NCI-H1436 treated with DMSO at 0.1 percent for 48 hours (cell line): Measurements from ENCODE around the gene FNBP1.
"Not testable (repeated sequence)": the region's sequence is repeated elsewhere in the genome, so short reads cannot be mapped to it uniquely, and the experiment has no call there.

Experiments used
- DNase-seq: peaks from one replicate; lab custom pipeline; 2025; lab: John Stamatoyannopoulos, UW

FNBP1 gene

GRCh38 chr9:129919277-129919676 is 123.7 kb downstream of the FNBP1 start:
- DNase-seq = no peak

DNA sequence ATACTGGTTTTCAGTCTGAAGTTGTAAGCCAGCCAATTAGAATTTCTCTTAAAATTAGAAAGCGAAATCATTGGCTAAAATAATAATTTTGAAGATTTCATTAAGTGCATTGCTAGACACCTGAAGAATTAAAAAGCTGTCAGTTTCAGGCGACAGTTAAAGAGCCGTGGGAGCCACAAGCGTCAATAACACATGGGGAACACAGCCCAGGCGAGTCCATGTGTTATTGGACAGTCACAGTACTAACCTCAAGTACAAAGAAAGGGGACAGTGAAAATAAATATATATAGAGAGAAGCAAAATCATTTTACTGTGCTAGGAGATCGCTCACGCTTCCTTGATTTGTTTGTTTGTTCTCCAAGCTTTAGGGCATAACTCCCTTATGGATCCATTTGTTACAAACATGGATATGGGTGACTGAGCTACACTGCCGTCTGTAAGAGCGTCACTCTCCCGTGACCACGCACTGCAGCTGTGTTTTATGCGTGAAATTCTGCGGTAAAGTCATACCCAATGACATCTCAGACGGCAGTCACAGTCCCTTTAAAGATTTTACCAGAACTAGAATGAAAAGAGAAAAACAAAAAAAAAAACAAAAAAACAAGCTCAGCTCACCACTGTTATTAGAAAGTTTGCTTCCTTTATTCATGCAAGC is 124.6 kb downstream of the FNBP1 start:
- no peak for DNase-seq

DNA sequence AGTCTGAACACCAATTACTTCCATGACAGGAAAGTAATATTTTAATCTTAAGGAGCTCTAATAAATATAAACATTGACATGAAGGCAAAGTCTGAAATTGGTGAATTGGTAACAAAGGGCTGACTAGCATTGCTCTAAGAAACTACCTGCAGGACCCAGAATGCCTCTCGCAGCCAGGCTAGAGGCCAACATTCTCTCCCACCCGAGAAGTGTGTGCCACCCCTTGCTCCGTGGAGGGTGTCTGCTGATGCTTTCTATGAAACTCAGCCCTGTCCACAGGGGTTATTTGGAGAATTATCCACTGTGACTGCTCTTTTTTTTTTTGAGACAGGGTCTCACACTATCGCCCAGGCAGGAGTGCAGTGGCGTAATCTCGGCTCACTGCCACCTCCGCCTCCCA is 126.3 kb downstream of the FNBP1 start:
- no peak for DNase-seq

GRCh38 chr9:129914051-129914450 is 128.9 kb downstream of the FNBP1 start:
- DNase-seq = no peak

DNA sequence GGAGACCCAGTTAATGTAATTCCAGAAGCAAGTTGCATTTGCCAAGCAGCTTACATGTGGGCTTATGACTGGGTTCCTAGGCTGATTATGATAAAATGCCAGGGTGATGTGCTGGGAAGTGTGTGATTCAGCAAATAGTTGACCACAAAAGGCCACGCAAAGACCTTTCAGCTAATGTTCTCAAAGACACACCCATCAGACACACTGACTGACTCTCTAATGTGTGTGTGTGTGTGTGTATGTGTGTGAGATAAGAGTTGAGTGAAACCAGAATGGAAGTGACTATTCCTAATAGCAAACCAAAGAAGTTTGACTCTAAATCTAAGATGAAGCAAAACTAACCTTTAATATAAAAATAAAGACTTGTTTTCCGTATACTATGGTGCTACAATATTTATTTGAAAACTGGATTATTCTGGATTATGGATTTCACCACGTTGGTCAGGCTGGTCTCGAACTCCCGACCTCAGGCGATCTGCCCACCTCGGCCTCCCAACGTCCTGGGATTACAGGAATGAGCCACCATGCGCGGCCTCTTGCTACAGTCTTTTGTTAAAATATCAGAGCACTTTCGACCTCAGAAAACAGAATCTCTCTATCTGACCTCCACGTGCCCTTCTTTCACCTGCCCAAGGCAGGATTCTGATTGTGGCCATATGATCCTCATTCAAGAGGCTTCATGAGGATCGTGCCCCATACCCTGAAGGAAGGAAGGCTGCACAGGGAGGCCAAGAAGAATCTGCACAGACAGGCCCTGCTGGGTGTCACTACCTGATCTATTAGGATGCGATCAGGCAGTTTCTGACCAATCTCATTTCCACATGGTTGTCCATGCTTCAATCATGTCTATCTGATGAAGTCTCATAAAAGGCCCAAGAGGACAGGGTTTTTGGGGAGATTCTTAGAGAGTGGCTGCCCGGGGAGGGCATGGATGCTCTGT is 132.1 kb downstream of the FNBP1 start:
- no peak for DNase-seq

GRCh38 chr9:129909851-129910250 is 133.1 kb downstream of the FNBP1 start:
- no peak for DNase-seq

- no peak for DNase-seq
Measured at GRCh38 chr9:129908906-129909305, 134.1 kb downstream of the FNBP1 start.

DNA sequence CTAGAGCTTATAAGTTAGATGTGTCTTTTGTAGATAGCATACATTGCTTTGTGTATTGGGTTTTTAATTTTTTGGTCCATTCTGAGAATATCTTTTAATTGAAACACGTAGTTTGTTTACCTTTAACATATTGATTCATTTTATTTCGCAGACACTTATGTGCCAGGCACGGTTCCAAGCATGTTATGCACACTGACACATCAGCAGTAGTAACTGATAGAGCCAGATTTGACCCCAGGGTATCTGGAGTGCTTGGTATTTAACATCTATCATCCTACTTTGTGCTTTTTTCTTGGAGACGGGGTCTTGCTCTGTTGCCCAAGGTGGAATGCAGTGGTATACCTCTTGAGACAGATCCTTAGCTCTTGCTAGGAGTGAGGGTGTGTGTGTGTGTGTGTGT is 135.8 kb downstream of the FNBP1 start:
- no peak for DNase-seq

- DNase-seq = no peak
Measured at GRCh38 chr9:129906298-129906697, 136.7 kb downstream of the FNBP1 start.

DNA sequence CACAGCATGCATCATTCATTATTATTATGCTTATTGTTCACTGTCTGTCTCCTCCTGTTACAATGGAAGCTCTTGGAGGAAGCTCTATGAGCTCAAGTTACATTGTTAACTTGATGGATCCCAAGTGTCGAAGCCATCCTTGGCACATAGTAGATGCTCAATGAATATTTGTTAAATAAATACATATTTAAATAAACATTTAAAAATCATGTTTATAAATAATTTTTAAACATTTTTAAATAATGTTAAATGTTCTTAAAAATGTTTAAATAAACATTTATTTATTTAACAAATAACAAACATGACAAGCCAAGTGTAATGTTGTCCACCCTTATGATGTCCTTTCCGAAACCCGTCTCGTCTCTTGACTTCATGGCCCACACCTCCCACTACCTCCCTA is 138.3 kb downstream of the FNBP1 start:
- DNase-seq = no peak

GRCh38 chr9:129902740-129903134 is 140.3 kb downstream of the FNBP1 start:
- no peak for DNase-seq

GRCh38 chr9:129901993-129902739 is 140.8 kb downstream of the FNBP1 start:
- no peak for DNase-seq

GRCh38 chr9:129900263-129901027 is 142.5 kb downstream of the FNBP1 start:
- DNase-seq = no peak

DNA sequence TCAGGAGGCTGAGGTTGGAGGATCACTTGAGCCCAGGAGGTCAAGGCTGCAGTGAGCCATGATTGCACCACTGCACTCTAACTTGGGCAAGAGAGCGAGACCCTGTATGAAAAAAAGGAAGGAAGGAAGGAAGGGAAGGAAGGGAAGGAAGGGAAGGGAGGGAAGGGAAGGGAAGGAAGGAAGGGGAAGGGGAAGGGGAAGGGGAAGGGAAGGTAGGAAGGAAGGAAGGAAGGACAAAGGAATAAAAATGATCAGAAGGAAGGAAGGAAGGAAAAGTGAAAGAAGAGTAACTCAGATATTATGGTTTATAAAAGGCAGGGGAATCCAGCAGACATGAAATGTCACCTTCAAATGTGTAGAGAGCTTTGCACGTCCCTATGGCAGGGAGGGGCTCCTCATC is 143.4 kb downstream of the FNBP1 start:
- no peak for DNase-seq

GRCh38 chr9:129898185-129898584 is 144.8 kb downstream of the FNBP1 start:
- no peak for DNase-seq

- no peak for DNase-seq
Measured at GRCh38 chr9:129897263-129897662, 145.7 kb downstream of the FNBP1 start.

DNA sequence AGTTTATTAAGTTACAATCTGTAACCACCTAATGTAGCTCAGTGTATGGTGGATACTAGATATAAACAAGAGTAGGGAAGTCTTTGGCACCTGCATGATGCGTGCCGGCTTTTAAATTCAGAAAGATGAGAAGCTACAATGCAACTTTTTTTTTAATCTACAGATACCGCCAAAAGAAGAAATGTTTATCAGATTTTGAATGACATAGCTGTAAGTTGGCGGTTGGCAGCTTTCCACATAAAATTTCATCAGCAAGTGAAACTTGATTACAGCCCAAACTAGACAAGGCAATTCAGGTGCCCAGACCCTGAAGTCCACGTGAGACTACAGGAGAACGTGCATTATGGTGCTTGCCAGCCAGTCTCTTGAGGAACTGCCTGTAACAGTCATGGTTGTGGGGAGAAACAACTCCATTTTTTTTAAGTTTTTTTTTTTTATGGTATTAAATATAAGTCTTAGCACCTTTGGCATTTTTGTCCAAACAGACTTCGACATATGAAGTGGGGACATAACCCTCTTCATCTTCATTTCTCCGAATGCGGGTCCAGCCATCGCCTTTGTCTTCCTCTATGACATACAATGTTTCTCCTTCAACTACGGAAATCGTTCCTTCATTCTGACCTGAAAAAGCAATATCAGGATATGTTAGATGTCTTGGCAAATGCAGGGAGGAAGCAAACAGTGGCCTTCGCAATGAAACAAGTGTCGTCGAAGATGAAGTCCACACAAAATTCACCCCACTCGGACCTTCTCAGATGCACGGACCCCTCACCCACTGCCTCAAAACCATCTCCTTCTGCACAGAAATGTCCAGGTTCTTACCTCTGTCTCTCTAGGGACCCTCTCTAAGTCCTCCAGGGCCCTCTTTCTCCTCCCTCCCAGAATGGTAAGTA is 147.4 kb downstream of the FNBP1 start:
- no peak for DNase-seq

GRCh38 chr9:129894120-129894823 is 148.7 kb downstream of the FNBP1 start:
- no peak for DNase-seq

DNA sequence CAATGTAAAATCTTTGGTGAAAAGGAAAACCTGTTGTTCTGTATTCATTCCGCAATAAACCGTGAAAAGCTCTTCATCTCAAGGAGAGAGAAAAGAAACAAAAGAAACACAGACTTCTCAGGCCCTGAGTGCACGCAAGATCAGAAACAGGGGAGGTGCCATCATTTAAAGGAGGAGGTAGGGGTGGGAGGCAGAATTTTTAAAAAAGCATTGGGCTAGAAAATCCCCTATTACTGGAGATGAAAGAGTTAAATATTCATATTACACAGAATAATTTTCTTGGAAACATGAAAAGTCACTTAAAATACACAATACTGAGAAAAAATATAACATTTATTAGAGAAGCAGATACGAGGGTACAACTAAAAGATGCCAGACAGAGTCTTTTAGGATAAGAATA is 151.4 kb downstream of the FNBP1 start:
- DNase-seq = no peak

DNA sequence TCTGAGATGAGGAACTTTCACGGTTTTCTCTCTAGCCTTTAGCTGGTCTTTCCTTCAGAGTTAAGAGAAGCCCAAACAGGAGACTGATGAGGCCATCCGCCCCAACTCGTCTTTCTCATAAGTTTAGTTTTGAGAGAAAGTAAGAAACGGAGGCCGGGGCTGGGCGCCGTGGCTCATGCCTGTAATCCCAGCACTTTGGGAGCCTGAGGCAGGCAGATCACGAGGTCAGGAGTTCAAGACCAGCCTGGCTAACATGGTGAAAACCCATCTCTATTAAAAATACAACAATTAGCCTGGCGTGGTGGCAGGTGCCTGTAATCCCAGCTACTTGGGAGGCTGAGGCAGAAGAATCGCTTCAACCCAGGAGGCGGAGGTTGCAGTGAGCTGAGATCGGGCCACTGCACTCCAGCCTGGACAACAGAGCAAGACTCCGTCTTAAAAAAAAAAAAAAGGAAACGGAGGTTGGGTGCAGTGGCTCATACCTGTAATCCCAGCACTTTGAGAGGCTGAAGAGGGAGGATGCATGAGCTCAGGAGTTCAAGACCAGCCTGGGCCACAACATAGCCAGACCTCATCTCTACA is 152.2 kb downstream of the FNBP1 start:
- not testable (repeated sequence) for DNase-seq
